GM21825 (cell line): ENCODE results near the gene PLA2R1.

Experiments used
- ATAC-seq: cut with Tn5 transposase; IDR thresholded peaks from one replicate; pipeline ENCODE4 v1.9.1; 2021; ENCODE audit warnings: mild to moderate bottlenecking, moderate library complexity; ENCODE audit not compliant: unreplicated experiment

Gene PLA2R1

DNA sequence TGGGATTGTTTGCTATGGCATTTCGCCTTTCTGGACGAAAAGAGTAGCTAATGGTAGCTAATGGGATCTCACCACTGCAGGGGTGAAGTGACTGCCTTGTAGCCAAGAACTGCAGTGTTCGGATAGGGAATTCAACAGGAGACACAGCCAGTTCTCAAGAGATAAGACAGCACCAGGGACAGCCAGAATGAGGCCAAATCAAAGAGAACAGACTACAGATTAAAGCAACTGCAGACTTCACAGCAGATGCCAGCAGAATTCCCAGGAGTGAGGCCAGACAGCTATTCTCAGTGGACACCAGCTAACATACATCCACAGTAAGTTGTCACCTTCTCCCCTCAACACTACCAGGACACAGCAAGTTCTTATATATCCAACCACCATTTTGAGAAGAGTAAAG lies 124.0 kb downstream of the PLA2R1 start:
- no peak for ATAC-seq

DNA sequence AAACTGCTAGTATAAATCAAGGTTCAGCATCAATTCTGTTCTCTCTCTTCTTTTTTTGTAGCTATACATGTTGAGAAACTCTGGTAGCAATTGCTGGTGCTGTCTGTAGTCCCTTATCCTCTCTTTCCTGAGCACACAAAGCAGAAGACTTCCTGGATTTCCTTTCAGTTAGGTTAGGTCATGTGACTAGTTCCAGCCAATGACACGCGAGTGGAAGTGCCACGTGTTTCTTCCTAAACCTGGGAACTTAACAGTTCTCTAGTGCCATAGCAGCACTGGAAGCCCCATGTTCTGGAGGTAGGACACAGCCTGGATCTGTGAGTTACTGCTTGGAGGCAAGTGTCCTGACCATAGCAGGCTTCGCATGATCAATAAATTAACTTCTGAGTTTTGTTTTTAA lies 125.9 kb downstream of the PLA2R1 start:
- no peak for ATAC-seq

DNA sequence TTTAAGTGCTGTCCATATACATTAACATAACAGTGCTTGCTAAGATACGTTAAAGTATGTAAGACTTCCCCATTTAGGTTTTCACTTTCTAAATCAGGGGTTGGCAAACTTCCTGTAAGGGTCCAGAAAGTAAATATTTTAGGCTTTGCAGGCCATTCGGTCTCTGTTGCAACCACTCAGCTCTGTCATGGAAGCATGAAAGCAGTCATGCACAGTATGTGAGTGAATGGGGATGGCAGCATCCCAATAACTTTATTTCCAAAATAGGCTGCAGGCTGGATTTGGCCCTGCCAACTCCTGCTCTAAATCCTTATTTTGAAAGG lies 128.7 kb downstream of the PLA2R1 start:
- peak; percentile 91 for ATAC-seq

DNA sequence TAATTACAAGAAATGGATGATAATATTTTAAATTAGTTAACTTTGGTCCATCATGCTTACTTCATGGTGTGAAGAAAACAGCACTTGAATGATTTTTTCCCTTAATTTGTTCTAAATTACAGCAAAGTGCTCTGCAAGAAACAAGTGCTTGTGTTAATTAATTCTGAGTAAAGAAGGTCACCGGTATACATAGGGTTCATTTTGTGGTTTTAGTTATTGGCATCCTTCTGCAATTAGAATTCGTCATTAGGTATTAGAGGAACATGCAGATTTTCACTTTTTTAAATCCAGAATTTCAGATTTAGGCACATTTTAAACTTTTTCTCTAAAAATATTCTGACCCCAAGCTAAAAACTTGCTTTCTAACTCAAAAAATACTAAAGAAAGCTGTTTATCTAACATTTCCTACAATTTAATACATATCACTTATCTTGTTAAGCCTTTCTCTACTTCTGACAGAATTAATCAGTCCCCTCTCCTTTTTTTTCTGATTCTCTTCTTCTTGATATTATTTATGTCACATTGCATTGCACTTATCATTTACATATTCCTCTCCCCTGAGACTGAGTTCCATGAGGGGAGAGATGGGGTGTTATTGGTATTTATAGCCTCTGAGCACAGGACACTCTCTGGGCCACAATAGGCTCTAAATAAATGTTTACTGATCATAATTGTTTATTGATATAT lies 129.2 kb downstream of the PLA2R1 start:
- ATAC-seq = no peak

DNA sequence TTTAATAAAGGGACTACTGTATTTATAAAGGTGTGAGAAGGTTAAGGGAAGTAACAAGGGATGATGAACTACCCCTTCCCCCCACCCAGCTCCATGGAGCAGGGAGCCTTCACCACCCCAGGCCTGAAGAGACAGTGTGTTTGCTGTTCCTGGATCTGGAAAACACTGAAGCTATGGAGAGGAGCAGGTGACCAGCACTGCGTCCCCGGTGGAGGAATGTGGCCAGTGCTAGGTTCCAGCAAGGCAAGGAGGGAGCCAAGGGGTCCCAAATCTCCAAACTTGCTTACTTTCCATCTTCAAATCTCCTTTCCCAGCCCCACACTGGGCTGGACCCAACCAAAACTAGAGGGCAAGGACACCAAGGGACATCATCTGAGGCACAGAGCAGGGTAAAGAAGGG lies 135.7 kb downstream of the PLA2R1 start:
- no peak for ATAC-seq

- no peak for ATAC-seq
Measured at GRCh38 chr2:159925975-159926374, 136.4 kb downstream of the PLA2R1 start.

GRCh38 chr2:159922563-159922962 lies 139.9 kb downstream of the PLA2R1 start:
- ATAC-seq = peak; percentile 66

DNA sequence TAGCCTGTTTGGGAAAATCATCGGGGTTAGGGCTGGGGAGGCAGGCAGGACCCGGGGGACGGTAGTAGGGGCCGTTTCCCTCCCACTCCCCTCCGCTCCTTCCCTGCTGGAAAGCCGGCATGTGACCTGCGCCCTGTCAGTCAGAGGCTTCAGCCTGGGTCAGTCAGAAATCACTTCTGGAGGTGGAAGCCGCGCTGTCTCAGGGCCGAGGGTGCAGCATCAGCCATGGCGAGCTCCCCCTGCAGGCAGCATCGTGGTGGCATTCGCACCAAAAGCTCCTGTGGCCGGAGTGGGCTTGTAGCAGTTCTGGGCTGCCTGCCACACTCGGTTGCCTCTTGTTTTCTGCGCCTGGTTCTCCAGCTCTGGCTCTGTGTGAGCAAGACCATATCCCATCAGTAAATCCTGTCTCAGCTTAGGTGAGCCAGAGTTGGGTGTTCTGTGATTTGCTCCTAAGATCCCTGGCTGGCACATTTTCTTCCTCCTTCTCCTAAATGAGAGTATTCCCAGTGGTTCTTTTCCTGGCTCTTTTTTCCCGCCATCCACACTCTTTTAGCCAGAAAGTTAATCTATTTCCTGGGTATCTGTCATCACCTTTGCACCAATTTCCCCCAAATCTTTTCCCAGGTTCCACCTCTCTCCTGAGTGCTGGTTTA lies 140.5 kb downstream of the PLA2R1 start:
- ATAC-seq = peak; percentile 92

GRCh38 chr2:159916511-159916910 lies 145.9 kb downstream of the PLA2R1 start:
- ATAC-seq = no peak

- ATAC-seq = no peak
Measured at GRCh38 chr2:159913900-159914299, 148.5 kb downstream of the PLA2R1 start.

GRCh38 chr2:159912580-159912979 lies 149.8 kb downstream of the PLA2R1 start:
- no peak for ATAC-seq

DNA sequence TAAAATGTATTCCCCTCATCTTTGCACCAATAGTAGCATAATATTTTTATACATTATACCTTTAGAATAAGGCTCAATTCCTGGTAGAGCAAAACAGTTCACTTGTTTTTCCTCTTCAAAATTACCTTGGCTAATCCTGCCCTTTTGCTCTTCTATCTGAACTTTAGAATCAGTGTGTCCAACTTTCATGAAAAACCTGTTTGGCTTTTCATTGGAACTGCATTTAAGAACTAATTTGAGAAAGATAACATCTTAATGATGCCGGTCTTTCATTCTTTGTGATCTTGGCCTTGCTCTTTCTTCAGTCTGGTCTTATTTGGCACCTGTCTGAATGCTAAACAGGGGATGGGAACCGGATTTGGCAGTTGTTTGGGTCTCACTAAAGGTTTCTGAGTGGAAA lies 151.5 kb downstream of the PLA2R1 start:
- ATAC-seq = no peak

DNA sequence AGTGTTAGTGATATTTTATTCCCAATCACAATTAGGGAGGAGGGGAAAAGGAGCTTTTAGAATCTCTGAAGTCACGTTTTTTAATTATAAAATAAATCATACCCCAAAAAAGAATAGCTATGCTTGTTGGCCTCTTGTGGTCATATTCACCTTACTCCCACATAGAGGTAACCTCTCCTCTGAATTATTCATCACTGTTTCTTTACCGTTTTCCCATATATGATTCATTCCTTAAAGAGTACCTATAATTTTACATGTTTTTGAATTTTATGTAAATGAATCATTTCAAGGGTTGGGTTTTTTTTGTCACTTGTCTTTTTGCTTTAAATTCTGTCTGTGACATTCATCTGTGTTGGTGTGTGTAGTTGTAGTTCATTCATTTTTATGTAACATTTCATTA lies 153.8 kb downstream of the PLA2R1 start:
- ATAC-seq = no peak

DNA sequence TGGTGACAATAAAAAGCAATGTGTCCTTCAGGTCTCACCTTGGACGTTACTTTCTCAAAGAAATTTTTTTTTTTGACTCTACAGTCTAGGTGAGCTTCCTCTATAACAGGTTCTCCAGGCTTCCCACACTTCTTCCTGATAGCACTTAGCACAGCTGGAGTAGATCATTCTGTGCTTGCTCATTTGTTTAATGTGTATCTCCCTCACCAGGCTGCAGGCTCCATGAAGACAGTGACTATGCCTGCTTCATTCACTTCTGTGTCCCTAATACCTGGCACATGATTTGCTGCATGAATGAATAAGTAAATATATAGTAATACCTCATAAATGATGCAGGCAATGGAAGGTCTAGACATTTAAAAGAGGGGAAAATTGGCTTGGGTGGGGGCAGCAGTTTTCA lies 154.5 kb downstream of the PLA2R1 start:
- ATAC-seq = no peak

DNA sequence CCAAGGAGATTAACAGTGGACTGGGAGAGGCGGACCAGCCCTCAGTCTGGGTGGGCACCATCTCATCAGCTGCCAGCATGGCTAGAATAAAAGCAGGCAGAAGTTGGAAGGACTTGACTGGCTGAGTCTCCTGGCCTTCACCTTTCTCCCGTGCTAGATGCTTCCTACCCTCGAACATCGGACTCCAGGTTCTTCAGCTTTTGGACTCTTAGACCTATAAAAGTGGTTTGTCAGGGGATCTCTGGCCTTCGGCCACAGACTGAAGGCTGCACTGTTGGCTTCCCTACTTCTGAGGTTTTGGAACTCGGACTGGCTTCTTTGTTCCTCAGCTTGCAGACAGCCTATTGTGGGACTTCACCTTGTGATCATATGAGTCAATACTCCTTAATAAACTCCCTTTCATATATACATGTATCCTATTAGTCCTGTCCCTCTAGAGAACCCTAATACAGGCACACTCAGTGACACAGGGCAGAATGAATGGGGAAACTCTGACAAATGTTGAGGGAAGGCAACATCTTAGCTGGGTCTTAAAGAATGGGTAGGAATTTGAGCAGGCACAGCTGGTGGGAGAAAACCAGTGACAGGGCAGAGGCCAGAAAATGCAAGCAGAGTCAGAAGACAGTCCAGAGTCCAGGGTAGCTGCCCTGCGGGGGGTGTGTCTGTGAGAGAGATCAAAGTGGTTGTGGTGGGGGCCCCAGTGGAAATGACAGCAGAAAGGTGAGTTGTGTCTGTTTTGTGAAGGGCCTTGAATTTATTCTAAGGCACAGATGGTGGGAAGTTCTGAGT lies 156.3 kb downstream of the PLA2R1 start:
- no peak for ATAC-seq

GRCh38 chr2:159904959-159905305 lies 157.5 kb downstream of the PLA2R1 start:
- ATAC-seq = peak; percentile 45

DNA sequence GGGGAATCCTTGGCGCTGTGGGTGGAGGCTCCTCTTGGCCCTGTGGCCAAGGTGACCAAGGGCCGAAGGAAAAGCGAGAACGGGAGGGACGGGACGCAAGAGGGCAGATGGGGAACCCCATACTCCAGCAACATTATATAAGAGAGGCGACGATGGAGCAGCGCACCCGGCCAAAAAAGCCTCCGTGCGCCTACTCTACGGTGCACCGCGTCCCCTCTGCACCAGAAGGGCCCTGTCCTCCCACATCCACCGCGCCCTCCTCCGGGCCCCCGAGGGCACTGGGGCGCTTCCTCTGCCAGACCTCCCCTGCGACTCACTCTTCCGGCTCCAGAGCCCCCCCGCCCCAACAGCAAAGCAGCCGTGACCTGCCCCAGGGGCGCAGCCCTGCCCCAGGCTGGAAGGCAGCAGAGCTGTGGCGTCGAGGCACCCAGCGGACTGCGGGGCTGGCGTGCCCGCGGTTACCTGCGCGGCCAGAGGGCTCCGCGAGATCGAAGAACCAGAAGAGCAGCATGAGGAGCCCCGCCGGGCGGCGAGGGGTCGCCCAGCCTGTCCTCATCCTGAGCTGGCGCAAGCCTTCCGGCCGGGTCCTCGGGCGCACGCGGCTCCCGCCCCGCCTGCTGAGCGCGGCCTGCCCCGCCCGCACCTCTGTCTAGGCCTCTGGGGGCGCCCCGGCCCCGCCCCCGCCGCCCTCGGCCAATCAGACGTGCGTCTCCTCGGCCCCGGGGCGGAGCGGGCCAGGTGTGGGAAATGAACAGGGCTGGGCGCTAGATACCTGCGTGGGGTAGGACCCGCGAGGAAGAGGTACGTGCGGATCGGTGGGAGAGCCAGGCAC lies 158.1 kb downstream of the PLA2R1 start, which contains the start of gene LY75:
Gene LY75 (minus strand): TSS at position 630 of the 832 bp plus-strand sequence.
- peak; percentile 76 for ATAC-seq

- ATAC-seq = peak; percentile 36
Measured at GRCh38 chr2:159903443-159904126, 158.8 kb downstream of the PLA2R1 start.

- ATAC-seq = no peak
Measured at GRCh38 chr2:159902722-159903121, 159.7 kb downstream of the PLA2R1 start.

GRCh38 chr2:159900343-159900742 lies 162.1 kb downstream of the PLA2R1 start:
- no peak for ATAC-seq

DNA sequence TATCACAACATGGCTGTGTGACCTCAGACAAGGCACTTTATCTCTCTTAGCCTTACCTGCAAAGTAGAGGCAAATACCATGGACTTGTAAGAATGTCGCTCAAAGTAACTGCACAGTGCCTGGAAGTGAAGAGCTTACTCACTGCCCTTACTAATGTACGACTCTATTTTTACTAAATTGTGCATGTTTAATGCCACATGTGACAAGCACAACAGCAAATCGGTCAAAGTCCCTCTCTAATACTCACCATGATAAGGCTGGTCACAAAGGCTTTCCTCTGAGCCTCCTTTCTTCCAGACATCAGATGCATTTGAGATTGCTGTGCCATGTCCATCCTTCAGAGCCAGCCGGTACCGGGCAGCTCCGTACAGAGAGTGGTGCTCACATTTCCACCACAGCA lies 164.0 kb downstream of the PLA2R1 start:
- ATAC-seq = no peak
